ENCODE results near the gene CBX7.
"Not testable (repeated sequence)": the region's sequence is repeated elsewhere in the genome, so short reads cannot be mapped to it uniquely, and the experiment has no call there.

CBX7 gene

DNA sequence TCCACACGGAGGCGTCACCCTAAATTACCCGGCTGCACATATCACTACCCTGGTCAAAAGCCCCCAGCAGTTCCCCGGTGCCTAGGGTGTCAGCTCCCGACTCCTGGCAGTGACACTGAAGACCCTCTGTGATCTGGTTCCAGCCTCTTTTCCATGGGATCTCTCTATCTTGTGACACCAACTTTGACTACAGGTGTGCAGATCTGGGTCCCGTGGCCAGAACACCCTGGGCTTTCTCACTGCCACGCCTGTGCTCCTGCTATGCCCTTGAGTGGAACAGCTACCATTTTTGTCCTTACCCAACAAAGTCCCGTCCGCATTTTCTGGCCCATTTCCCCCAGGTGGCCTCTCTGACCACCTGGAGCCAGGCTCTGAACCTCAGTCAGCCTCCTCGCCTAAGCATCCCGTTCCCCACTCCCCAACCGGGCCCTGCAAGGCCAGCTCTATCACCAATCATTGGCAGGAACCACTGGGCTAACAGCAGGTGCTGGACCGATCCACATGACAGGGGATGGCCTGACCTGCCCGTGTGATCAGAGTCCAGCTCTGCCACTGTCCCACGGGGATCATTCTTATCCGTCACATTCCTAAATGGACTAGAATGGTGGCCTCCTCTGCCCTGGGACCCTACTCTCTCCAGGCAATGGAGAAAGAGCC, 20.7 kb upstream of the CBX7 start:
- H3K4me3 ChIP-seq (replicated peaks; ENCODE audit: low read depth, low read length), result no peak overlapping the region
- TF ChIP-seq, protein P1, sequence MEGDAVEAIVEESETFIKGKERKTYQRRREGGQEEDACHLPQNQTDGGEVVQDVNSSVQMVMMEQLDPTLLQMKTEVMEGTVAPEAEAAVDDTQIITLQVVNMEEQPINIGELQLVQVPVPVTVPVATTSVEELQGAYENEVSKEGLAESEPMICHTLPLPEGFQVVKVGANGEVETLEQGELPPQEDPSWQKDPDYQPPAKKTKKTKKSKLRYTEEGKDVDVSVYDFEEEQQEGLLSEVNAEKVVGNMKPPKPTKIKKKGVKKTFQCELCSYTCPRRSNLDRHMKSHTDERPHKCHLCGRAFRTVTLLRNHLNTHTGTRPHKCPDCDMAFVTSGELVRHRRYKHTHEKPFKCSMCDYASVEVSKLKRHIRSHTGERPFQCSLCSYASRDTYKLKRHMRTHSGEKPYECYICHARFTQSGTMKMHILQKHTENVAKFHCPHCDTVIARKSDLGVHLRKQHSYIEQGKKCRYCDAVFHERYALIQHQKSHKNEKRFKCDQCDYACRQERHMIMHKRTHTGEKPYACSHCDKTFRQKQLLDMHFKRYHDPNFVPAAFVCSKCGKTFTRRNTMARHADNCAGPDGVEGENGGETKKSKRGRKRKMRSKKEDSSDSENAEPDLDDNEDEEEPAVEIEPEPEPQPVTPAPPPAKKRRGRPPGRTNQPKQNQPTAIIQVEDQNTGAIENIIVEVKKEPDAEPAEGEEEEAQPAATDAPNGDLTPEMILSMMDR (IDR thresholded peaks at IDR 0.05; ENCODE audit: insufficient read depth, low read length, poor library complexity, severe bottlenecking), result no peak
- no peak for DNase-seq (ENCODE audit: extremely low read depth, insufficient read length)
- no peaks in the 10 kb centered on the region for H3K27me3 ChIP-seq (replicated peaks; ENCODE audit: control insufficient read depth, insufficient read depth, low read length)
- no peaks in the 10 kb centered on the region for H3K36me3 ChIP-seq (ENCODE audit: control insufficient read depth, insufficient read depth, low read length)

DNA sequence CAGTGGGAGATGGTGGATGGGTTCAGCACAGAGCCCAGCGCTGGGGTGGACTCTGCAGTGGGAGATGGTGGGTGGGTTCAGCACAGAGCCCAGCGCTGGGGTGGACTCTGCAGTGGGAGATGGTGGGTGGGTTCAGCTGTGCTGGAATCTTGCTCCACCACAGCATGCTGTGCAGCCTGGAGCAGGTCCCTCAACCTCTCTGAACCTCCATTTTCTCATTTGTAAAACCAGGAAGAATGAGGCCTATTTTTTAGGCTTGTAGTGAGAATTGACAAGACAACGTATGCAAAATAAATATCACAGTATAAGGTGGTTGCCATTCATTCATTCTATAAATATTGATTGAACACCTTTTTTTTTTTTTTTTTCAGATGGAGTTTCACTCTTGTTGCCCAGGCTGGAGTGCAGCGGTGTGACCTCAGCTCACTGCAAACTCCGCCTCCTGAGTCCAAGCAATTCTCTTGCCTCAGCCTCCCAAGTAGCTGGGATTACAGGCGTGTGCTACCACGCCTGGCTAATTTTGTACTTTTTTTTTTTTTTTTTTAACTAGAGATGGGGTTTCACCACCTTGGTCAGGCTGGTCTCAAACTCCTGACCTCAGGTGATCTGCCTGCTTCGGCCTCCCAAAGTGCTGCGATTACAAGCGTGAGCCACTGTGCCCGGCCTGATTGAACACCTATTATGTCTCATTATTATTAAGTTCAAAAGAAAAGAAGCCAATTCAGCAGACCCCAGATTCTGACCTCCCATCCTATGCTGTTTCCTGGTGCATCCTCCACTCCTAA, 20.0 kb upstream of the CBX7 start:
- H3K4me3 ChIP-seq (replicated peaks; ENCODE audit: low read depth, low read length); DNase-seq (ENCODE audit: extremely low read depth, insufficient read length); H3K36me3 ChIP-seq (ENCODE audit: control insufficient read depth, insufficient read depth, low read length); H3K27me3 ChIP-seq (replicated peaks; ENCODE audit: control insufficient read depth, insufficient read depth, low read length): not testable (repeated sequence)

DNA sequence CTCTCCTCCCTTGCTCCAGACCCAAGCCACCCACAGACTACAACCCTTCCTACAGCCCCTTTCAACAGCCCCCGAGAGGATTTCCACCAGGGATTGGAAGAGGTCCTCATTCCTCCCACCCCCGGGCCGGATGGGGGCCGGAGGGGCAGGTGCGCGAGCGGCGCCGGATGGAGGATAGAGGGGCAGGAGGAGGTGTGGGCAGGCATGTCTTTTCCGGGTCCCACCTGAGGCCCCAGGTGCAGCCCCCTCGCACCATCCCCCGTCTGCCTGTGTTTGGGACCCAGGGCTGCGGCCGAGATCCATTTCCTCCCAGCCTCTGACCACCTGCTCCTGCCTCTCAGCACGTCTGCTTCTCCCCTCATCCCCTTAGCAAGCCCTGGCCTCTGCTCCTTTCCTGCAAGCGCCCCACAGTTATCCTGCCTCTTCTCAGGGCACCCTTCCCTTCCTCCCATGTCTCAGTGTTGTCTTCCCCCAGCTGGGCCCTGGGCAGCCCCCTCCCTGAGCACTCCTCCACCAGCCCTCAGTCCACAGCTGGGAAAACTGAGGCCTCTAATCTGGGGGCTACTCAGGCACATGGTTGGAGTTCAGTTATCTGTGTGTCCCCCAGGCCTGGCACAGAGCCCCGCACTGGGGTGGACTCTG, 19.3 kb upstream of the CBX7 start:
- DNase-seq (ENCODE audit: extremely low read depth, insufficient read length), result no peak
- H3K36me3 ChIP-seq (ENCODE audit: control insufficient read depth, insufficient read depth, low read length), result no peaks in the 10 kb centered on the region
- TF ChIP-seq, protein P1 (IDR thresholded peaks at IDR 0.05; ENCODE audit: insufficient read depth, low read length, poor library complexity, severe bottlenecking), result no peak
- H3K4me3 ChIP-seq (replicated peaks; ENCODE audit: low read depth, low read length), result no peak overlapping the region
- H3K27me3 ChIP-seq (replicated peaks; ENCODE audit: control insufficient read depth, insufficient read depth, low read length), result no peaks in the 10 kb centered on the region

DNA sequence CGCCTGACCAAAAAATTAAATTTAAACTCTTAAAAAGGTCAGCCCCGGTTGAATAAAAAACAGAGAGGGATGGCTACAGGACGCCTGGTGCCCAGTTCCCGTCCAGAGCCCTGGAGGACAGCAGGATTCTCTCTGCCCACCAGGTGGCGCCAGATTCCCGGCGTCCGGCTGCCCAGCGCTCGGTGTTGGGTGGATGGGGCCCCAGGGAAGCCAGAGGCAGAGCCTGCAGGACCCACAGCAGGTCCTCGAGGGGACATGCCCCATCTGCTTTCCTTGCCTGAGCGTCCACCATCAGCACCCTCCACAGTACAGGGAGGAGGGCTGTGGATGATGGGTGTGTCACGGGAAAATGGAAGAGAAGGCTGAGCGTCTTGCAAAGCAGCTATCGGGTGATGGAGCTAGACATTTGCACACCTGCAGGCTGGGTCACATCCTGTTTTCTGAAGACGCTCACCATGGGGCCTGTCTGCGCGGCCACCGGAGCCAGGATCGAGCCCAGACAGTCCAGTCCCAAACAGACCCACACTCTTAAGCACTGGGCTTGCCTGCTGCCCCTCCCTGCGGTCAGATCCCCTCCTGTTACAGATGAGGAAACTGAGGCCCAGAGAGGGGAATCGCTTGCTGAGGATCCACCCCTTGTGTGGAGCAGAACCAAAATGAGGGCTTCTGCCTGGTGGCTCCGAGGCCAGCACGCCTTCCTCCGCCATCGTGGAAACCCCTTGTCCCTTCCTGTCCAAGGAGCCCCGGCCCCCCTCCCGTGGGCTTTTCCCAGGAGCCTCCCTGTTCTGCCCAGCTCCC, 18.5 kb upstream of the CBX7 start:
- Histone ChIP-seq H3K36me3 (ENCODE audit: control insufficient read depth, insufficient read depth, low read length) (no peaks in the 10 kb centered on the region), H3K27me3 (replicated peaks; ENCODE audit: control insufficient read depth, insufficient read depth, low read length) (no peaks in the 10 kb centered on the region), H3K4me3 (replicated peaks; ENCODE audit: low read depth, low read length) (no peak overlapping the region)
- peak; percentile 82 for DNase-seq (ENCODE audit: extremely low read depth, insufficient read length)
- TF ChIP-seq, protein P1 (IDR thresholded peaks at IDR 0.05; ENCODE audit: insufficient read depth, low read length, poor library complexity, severe bottlenecking), result peak; percentile 92

DNA sequence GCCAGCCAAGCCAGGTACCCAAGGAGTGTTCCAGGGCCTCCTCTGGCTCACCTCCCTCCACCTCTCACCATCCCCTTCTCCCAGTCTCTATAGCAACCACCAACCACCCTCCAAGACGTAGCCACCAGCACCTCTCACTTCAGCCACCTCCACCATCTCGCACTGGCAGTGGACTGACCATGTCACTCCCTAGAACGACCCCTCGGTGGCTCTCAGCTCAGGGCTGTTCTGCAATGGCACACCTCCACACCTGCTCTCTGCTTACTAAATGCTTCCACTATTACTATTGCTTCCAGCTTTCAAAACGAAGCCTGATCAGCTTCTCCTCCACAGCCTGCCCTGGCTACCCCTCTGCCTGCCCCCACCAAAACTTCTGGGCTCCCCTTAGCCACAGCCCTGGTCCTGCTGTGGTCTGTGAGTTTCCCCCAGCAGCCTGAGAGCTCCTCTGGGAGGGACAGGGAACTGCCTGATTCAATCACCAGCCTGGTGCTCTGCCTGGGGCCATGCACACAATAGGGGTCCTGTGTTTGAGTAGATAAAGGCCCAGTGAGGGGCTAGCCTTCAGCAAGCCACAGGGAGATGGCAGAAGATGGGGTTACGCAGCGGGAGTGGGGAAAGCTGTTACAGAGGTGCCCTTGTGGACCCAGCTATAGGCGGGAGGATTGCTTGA, 17.5 kb upstream of the CBX7 start:
- no peak for DNase-seq (ENCODE audit: extremely low read depth, insufficient read length)
- no peak overlapping the region for H3K4me3 ChIP-seq (replicated peaks; ENCODE audit: low read depth, low read length)
- no peaks in the 10 kb centered on the region for H3K27me3 ChIP-seq (replicated peaks; ENCODE audit: control insufficient read depth, insufficient read depth, low read length)
- no peaks in the 10 kb centered on the region for H3K36me3 ChIP-seq (ENCODE audit: control insufficient read depth, insufficient read depth, low read length)
- TF ChIP-seq, protein P1 (IDR thresholded peaks at IDR 0.05; ENCODE audit: insufficient read depth, low read length, poor library complexity, severe bottlenecking), result no peak
